ENCODE measurements around the gene ITGA4.

ITGA4 gene

GRCh38 chr2:181459621-181460021 lies 2.4 kb downstream of the ITGA4 start:
- DNase-seq, result no peak

GRCh38 chr2:181461056-181461997 lies 4.1 kb downstream of the ITGA4 start:
- DNase-seq, result no peak

- no peak for DNase-seq
Observed at GRCh38 chr2:181462033-181462432, 4.8 kb downstream of the ITGA4 start.

GRCh38 chr2:181463588-181463987 lies 6.4 kb downstream of the ITGA4 start:
- DNase-seq, result no peak

GRCh38 chr2:181464966-181465365 lies 7.8 kb downstream of the ITGA4 start:
- no peak for DNase-seq

GRCh38 chr2:181465676-181466375 lies 8.6 kb downstream of the ITGA4 start:
- DNase-seq, result no peak

GRCh38 chr2:181466661-181467576 lies 9.7 kb downstream of the ITGA4 start:
- peak; percentile 42 for DNase-seq

GRCh38 chr2:181467966-181468707 lies 11.0 kb downstream of the ITGA4 start:
- DNase-seq, result no peak

GRCh38 chr2:181468811-181469210 lies 11.6 kb downstream of the ITGA4 start:
- DNase-seq, result no peak

- no peak for DNase-seq
Observed at GRCh38 chr2:181471226-181471625, 14.0 kb downstream of the ITGA4 start.

GRCh38 chr2:181471783-181472182 lies 14.6 kb downstream of the ITGA4 start:
- DNase-seq, result no peak

GRCh38 chr2:181472990-181473389 lies 15.8 kb downstream of the ITGA4 start:
- no peak for DNase-seq

- DNase-seq, result no peak
Observed at GRCh38 chr2:181474222-181474881, 17.2 kb downstream of the ITGA4 start.

GRCh38 chr2:181483211-181483610 lies 26.0 kb downstream of the ITGA4 start:
- DNase-seq, result no peak

GRCh38 chr2:181483876-181484275 lies 26.7 kb downstream of the ITGA4 start:
- DNase-seq, result no peak

GRCh38 chr2:181484851-181485637 lies 27.9 kb downstream of the ITGA4 start:
- DNase-seq, result no peak

- DNase-seq, result no peak
Observed at GRCh38 chr2:181485638-181485946, 28.4 kb downstream of the ITGA4 start.

- DNase-seq, result no peak
Observed at GRCh38 chr2:181499231-181499630, 42.0 kb downstream of the ITGA4 start.

GRCh38 chr2:181500201-181500600 lies 43.0 kb downstream of the ITGA4 start:
- DNase-seq, result no peak

- no peak for DNase-seq
Observed at GRCh38 chr2:181515719-181516118, 58.5 kb downstream of the ITGA4 start.

GRCh38 chr2:181516992-181517391 lies 59.8 kb downstream of the ITGA4 start:
- DNase-seq, result no peak

All from NCI-H1694 treated with DMSO at 0.1 percent for 48 hours (cell line).